HG03280 (cell line): ENCODE data around the gene FIGLA.
A peak's percentile ranks its signal among the peaks of the same experiment; 100 is the strongest.
"Not testable (repeated sequence)": the region's sequence is repeated elsewhere in the genome, so short reads cannot be mapped to it uniquely, and the experiment has no call there.

Experiments
- ATAC-seq: cut with Tn5 transposase; IDR thresholded peaks from one replicate; pipeline ENCODE4 v1.9.1; 2021; ENCODE audit warnings: mild to moderate bottlenecking, moderate library complexity; ENCODE audit not compliant: unreplicated experiment

FIGLA gene

GRCh38 chr2:70808983-70809958, 18.8 kb upstream of the FIGLA start:
- ATAC-seq, result no peak

- ATAC-seq, result no peak
Observed at GRCh38 chr2:70807828-70808118, 17.3 kb upstream of the FIGLA start.

- no peak for ATAC-seq
Observed at GRCh38 chr2:70807102-70807827, 16.8 kb upstream of the FIGLA start.

DNA sequence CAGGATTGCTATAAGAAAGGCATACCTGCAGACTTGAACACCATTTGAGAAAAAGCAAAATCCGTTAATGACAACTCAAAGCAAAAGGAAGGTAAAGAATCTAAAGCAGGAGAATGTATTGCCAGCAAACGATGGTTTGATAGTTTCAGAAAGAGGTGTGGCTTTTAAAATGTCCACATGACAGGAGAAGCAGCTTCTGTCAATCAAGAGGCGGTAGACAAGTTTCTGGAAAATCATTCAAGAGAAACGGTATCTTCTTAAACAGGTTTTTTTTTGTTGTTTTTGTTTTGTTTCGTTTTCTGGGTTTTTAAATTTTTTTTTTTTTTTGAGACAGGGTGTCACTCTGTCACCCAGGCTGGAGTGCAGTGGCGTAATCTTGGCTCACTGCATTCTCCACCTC, 16.2 kb upstream of the FIGLA start:
- no peak for ATAC-seq

DNA sequence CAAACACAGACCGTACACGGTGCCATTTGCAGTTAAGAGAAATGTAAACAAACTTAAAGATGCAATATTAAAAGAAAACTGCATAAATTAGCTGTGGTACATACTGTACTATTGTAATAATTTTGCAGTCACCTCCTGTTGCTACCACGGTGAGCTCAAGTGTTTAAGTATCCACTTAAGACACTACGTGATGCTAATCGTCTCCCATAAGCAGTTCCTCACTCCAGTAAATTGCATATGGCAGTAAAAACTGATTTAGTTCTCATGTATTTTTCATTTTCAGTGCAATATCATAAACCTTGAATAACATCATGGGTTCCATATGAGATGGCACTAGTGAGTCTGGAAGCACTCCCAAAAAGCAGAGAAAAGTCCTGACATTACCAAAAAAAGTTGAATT, 15.6 kb upstream of the FIGLA start:
- no peak for ATAC-seq

GRCh38 chr2:70801607-70802263, 11.3 kb upstream of the FIGLA start:
- ATAC-seq, result no peak

DNA sequence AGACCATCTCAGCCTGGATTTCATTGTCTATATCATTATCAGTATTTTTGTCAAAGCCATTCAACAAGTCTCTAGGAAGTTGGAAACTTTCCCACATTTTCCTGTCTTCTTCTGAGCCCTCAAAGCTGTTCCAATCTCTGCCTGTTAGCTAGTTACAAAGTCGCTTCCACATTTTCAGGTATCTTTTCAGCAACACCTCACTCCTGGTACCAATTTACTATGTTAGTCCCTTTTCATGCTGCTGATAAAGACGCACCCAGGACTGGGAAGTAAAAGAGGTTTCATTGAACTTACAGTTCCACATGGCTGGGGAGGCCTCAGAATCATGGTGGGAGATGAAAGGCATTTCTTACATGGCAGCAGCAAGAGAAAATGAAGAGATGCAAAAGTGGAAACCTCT, 9.3 kb upstream of the FIGLA start:
- ATAC-seq, result no peak

DNA sequence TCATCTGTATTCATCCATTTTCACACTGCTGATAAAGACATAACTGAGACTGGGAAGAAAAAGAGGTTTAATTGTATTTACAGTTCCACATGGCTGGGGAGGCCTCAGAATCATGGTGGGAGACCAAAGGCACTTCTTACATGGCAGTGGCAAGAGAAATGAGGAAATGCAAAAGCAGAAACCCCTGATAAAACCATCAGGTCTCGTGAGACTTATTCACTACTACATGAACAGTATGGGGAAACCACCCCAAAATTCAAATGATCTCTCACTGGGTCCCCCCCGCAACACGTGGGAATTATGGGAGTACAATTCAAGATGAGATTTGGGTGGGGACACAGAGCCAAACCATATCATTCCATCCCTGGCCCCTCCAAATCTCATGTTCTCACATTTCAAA, 7.6 kb upstream of the FIGLA start:
- not testable (repeated sequence) for ATAC-seq

GRCh38 chr2:70797506-70797905, 7.1 kb upstream of the FIGLA start:
- no peak for ATAC-seq

- no peak for ATAC-seq
Observed at GRCh38 chr2:70796262-70796661, 5.8 kb upstream of the FIGLA start.

DNA sequence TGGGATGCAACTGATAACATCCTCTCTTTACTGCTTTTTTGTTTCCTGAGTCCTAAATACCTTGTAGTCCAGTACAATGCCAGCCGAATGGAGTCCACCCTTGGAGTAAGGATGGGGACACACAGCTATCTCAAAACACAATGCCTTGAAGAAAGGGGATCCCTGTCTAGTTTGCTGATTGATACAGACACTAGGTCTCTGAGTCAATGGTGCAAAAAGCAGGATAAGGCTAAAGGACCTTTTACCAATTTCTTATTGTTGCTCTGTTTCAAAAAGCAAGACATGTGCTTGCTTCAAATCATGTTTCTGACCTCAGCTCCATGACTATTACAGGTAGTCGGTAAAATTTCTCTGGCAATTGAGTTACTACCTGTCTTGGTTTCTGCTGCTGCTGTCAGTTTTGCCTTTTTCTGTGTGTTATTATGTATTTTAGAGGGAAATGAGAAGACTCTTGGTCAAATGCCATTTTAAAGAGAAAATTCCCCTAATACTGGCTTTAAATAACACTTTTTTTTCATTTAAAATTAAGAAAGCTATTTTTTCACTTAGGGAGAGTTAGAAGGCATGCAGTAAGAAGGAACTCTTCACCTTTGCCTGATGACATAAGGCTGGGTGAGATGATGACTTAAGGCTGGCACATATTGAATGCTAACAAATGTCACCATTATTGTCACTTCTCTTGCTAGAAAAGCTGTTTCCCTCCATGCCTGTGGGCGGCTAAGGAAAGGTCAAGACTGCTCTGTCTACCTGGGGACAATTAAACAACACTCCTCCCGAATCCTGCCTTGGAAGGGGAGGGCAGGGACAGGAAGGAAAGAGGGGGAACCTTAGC, 4.9 kb upstream of the FIGLA start:
- ATAC-seq, result no peak

GRCh38 chr2:70793450-70793849, 3.0 kb upstream of the FIGLA start:
- no peak for ATAC-seq

DNA sequence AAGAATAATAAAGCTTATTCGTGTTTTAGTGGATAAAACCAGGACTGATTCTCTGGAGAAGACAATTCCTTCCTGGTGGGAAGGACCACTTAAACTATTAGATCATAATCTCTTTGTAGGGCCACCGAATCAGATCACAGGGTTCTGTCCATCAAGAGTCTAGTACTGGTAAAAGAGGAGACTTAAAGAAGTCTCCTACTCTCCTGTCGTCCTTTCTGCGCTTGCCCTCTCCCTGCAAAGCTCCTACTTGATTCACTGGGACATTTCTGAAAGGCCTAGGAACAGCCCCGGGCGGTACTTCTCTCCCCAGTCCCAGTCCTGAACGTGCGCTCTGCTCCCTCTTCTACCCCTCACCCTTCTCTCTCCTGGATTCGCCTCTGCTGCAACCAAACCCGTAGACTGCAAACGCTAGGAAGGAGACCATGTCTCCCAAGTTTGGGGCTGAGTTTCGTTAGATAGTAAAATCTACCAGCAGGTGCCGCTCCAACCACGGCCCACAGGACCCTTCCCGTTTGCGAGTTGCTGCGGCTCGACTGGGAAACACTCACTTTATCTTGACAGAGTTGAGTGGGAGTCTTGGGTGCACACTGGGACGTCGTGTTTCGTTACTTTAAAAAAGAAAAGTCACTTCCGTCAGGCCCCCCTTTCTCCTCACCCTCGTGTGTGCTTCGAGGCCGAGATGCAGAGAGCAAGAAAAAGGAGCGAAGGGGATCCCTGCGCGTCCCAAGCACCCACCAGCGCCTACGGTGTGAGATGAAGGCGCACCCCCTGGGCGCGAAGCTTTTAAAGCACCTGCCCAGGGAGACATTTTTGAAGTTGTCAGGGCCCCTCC, 923 bp downstream of the FIGLA start:
- no peak for ATAC-seq

DNA sequence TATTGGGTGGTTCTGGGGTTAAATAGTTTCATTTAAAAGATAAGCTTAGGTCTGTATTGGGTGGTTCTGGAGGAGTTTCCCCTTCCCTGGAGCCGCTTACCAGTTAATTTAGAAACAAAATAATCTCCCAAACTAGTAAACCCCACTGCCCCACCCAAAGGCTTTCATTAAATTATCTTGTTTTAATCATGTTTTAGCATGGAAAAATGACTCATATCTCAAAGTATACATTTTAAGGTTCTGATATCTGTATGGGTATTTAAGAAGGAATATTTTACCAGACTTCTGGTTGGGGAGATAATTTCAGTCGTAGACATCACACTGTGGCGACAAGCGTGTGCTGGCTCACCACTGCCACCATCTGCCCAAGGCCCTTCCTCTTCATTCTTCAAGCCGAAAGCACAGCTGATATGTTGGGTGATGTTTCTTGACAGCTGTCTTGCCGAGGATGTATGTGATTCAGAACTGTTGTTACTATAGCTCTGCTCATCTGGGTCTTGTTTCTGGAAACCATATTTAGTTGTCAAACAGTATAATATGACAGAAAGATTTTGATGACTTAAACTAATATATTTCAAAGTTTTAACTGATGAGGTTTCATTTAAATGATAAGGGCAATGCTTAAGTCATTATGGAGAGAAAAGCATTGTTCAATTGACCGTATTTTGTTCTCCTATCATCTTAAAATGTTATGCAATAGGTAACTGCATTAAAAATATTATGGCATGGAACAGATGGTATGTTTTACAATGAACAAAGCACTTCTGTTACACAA, 5.1 kb downstream of the FIGLA start:
- ATAC-seq, result peak; percentile 47

DNA sequence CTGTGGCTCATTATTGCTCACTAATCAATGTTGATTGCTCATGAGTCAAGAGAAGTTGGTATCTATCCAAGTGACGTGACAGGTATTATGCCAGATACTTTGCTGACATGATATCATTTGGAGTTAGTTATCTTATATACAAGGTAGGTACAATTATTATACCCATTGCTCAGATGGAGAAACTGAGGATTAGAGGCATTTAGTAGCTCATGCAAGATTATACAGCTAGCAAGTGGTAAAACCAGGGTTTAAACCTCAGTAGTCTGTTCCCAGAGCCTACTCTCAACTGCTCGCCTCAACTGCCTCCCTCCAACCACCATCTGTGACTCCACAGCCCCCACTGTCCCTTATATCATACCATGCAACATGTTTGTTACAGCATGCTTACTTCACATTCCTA, 6.1 kb downstream of the FIGLA start:
- ATAC-seq, result no peak

GRCh38 chr2:70779911-70780545, 10.4 kb downstream of the FIGLA start:
- no peak for ATAC-seq

- no peak for ATAC-seq
Observed at GRCh38 chr2:70779491-70779890, 11.0 kb downstream of the FIGLA start.

- no peak for ATAC-seq
Observed at GRCh38 chr2:70778676-70779075, 11.8 kb downstream of the FIGLA start.

GRCh38 chr2:70777450-70777849, 13.0 kb downstream of the FIGLA start:
- no peak for ATAC-seq
